HG03521 (cell line): ENCODE results near the gene NME7.
"Not testable (repeated sequence)": the region's sequence is repeated elsewhere in the genome, so short reads cannot be mapped to it uniquely, and the experiment has no call there.

Experiments
- ATAC-seq: cut with Tn5 transposase; IDR thresholded peaks from one replicate; pipeline ENCODE4 v1.9.1; 2021; ENCODE audit warnings: mild to moderate bottlenecking, moderate library complexity; ENCODE audit not compliant: unreplicated experiment

Gene NME7

GRCh38 chr1:169342096-169342495, 25.5 kb downstream of the NME7 start:
- not testable (repeated sequence) for ATAC-seq

DNA sequence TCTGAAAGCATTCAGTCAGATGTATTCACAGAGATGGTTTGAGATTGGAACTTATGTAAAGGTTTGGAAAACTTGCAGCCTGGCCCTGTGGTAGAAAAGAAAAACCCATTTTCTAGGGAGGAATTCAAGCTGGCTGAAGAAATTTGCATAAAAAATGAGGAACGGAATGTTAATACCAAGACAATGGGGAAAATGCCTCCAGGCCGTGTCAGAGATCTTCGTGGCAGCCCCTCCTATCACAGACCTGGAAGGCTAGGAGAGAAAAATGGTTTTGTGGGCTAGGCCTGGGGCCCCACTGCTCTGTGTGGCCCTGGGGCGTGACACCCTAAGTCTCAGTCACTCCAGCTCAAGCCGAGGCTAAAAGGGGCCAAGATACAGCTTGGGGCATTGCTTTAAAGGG, 26.7 kb downstream of the NME7 start:
- ATAC-seq = no peak

DNA sequence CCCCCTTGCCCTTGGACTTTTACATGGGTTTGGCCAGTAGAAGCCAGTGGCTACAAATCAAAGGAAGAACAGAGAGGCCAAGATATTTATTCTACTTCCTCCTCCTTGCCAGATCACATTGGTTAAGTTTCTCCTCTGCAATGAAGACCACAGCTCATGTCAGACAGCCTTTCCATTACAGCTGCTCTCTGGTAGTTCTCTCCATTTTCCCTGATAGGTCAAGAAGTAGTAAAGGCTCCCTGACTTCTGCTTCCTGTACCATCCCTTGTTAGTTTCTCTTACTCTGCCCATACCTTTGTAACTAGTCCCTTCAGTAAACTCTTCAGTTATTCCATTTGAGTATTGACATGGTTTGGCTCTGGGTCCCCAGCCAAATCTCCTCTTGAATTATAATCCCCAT, 27.8 kb downstream of the NME7 start:
- ATAC-seq = no peak

GRCh38 chr1:169338617-169339016, 29.0 kb downstream of the NME7 start:
- ATAC-seq = no peak

DNA sequence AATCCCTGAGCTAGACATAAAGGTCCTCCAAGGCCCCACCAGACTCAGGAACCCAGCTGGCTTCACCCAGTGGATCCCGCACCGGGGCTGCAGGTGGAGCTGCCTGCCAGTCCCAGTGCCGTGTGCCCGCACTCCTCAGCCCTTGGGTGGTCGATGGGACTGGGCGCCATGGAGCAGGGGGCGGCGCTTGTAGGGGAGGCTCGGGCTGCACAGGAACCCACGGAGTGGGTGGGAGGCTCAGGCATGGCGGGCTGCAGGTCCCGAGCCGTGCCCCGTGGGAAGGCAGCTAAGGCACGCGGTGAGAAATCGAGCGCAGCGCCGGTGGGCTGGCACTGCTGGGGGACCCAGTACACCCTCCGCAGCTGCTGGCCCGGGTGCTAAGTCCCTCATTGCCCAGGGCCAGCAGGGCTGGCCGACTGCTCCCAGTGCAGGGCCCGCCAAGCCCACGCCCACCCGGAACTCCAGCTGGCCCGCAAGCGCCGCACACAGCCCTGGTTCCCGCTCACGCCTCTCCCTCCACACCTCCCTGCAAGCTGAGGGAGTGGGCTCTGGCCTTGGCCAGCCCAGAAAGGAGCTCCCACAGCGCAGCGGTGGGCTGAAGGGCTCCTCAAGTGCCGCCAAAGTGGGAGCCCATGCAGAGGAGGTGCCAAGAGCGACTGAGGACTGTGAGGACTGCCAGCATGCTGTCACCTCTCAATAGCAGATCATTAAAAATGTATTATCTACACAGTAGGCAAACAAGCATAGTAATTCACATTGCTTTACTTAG, 30.5 kb downstream of the NME7 start:
- not testable (repeated sequence) for ATAC-seq

GRCh38 chr1:169334727-169335126, 32.9 kb downstream of the NME7 start:
- not testable (repeated sequence) for ATAC-seq

DNA sequence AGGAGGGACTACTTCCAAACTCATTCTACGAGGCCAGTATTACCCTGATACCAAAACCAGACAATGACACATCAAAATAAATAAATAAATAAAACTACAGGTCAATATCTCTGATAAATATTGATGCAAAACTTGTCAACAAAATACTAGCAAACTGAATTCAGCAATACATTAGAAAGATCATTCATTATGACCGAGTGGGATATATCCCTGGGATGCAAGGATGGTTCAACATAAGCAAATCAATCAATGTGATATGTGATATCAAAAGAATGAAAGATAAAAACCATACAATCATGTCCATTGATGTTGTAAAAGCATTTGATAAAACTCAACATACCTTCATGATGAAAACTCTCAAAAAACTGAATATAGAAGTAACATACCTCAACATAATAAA, 36.7 kb downstream of the NME7 start:
- no peak for ATAC-seq

DNA sequence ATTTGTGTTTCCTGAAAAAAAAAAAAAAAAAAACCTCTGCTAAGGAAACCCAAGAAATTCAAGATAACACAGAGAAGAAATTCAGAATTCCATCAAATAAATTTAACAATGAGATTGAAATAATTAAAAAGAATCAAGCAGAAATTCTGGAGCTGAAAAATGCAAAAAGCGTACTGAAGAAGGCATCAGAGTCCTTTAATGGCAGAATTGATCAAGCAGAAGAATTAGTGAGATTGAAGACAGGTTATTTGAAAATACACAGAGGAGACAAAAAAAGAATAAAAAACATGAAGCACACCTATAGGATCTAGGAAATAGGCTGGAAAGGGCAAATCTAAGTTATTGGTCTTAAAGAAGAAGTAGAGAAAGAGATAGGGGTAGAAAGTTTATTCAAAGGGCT, 38.2 kb downstream of the NME7 start:
- no peak for ATAC-seq

GRCh38 chr1:169327875-169328274, 39.7 kb downstream of the NME7 start:
- ATAC-seq = no peak

- peak; percentile 87 for ATAC-seq
Measured at GRCh38 chr1:169326956-169327268, 40.7 kb downstream of the NME7 start.

DNA sequence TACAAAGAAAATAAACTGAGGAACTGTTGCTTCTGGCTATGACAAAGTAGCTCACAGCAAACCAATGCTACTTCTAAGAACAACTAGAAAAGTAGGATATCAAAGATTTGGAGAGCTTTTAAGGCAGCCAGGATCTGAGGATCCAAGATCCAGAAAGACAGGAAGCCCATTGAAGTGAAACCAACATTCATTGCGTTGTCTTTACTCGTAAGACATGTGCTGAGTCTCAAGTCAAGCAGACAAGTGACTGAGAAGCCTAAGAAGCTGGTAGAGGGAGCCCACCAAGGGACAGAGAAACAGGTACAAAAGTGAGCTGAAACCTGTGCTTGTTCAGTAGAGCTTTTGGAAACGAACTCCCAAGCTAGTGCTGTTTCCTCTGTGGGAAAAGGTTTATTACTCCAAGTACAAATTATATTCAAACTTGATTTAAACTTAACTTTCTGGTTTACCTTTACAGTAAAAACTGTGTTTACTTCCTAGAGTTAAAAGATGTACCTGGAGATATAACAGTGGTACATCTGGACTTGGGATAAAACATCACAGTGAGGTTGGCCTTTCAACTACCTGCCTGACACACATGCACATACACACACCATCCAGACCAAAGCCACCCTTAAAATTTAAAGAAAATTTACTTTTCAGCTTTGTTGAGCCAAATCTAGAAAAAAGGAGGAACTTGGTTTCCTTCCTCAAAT, 41.2 kb downstream of the NME7 start:
- peak; percentile 29 for ATAC-seq

GRCh38 chr1:169325117-169325516, 42.5 kb downstream of the NME7 start:
- ATAC-seq = no peak

DNA sequence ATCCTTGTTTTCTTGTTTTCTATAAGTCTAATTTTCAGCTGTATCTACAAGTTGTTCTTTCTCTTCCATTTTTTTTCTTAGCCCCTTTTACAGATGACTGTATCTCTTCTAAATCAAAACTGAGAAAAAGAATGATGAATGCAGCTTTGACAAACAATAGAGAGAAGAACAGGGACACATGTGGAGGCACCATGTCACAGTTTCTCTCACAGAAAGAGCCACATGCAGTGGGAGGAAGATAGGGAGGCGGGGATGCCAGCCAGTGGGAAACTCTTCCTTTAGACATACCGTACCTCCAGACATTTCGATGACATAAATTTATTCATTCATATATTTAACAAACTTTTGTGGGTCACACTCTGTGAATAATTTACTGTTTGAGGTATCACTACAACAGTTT, 45.5 kb downstream of the NME7 start:
- no peak for ATAC-seq

- no peak for ATAC-seq
Measured at GRCh38 chr1:169321539-169321938, 46.1 kb downstream of the NME7 start.

DNA sequence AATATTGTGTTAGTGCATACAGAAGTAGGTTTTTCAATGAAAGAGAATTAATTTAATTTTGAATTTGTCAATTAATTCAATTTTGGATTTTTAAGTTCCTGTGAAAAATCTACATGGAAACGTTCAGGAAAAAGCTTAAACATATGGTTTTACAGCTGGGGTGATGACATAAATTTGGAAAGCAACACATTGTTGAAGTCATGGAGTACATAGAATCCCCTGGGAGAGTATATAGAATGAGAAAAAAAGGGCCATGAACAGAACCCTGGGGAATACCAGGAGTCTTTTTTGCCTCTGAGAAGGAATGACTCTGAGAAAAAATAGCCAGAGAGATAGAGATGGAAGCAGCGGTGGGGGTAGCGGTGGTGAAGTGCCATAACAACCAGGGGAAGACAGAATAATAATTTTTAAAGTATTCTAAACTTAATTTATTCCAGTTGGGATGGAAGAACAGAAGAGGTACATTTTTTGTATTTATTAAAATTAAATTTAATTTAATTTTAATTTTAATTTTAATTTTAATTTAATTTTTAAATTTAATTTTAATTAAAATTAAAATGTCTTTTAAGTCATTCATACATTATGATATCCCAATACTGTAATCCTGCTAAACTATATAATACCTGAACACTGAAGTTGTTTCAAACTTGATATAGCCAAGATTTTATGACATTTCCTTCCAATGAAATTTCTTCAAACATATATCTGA, 48.9 kb downstream of the NME7 start:
- no peak for ATAC-seq

DNA sequence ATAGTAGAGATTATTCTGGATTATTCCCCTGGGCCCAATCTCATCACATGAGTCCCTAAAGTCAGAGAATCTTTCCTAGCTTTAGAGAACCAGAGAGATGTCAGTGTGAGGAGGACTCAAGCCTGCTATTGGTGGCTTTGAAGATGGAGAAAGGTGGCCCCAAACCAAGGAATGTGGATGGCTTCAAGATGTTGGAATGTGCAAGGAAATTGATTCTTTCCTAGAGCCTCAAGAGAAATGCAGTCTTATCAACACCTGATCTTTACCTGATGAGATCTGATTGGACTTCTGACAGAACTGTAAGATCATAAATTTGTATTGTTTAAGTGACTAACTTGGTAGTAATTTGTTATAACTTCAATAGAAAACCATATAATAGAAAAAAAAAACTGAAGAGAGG, 51.0 kb downstream of the NME7 start:
- ATAC-seq = no peak

DNA sequence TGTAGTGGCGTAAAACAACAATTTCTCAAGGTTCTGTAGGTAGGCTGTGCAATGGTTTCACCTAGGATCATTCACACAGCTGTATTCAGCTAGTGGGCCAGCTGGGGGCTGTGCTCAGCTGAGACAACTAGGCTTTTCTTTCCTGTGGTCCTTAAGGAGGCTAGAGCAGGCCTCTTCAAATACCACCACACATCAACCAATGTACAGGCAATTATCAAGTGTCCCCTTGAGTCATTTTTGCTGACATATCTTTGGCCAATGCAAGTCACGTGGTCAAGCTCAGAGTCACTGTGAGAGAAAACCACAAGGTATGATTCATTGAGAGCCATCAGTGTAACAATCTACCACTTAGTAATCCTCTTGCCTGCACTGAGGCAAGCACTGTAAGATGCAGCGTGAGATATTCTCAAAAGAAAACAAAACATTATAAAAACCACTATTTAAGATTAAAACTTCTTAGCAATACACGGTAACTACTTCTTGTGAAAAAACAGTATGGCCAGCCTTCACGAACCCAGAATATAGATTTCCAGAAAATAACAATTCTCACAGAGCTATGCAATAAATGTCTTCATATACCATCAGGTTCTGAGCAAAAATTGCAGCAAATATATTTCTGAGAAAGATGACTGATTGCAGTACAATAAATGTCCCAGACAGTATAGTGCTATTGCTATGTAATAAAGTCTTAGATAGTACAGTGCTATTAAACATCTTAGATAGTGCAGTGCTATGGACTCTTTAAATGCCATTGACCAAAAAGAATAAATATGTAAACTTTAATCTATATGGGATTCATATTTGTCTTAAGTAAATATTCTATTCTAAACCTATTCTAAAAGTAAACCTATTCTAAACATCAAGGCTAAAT, 55.3 kb downstream of the NME7 start:
- no peak for ATAC-seq

- peak; percentile 64 for ATAC-seq
Measured at GRCh38 chr1:169309178-169310166, 58.1 kb downstream of the NME7 start.

DNA sequence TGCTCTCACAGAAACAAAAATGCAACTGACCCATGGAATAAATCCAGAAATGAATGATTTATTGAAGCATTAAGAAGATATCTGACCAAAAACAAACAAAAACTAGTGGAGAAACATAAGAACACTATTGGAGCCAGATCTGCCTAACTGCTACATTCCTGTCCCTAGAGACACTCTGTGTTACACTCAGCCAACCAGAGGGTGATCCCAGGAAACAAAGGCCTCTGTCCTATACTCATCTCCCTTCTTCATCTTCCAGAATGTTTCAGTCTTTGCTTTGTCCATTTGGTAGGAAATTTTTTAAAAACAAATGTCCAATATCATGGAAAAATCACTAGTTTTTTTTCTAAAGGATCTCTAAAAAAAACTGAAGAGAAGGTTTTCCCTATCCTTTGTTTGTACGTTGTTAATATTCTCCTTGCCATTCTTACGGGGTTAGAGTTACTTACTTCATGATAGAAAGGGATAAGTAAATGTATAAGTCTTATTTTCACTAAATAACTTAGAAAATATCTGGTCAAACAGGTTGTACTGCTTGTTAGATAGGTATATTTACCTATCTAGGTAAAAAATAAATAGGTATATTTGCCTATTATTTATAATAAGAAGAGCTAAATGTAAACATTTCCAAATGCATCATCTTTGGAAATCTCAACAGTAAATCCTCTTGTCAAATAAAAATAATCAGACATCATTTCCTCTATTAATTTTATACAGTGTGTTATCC, 59.1 kb downstream of the NME7 start:
- no peak for ATAC-seq
